WERI-Rb-1 (cell line): ENCODE data around the gene CCDC7.

Source experiments
- DNase-seq: peaks from one replicate; pipeline ENCODE4 v3.0.0-alpha.2; 2020
- H3K27ac ChIP-seq: fragments of 250-450 bp; sonication (Bioruptor Pico); 2 replicates; pipeline ENCODE4 v1.5.1; 2020; ENCODE audit warnings: mild to moderate bottlenecking, moderate library complexity
- H3K27me3 ChIP-seq: fragments of 250-450 bp; sonication (Bioruptor Pico); 2 replicates; pipeline ENCODE4 v1.5.1; 2021; ENCODE audit warnings: mild to moderate bottlenecking, low read depth, moderate library complexity; ENCODE audit not compliant: insufficient read depth, severe bottlenecking
- H3K36me3 ChIP-seq: fragments of 250-450 bp; sonication (Bioruptor Pico); 2 replicates; pipeline ENCODE4 v1.5.1; 2020; ENCODE audit warnings: mild to moderate bottlenecking, moderate library complexity
- H3K4me3 ChIP-seq: 2 replicates; pipeline ENCODE4 v1.5.1; 2011; ENCODE audit warnings: low read depth, mild to moderate bottlenecking, control low read depth, low read length
- H3K9me3 ChIP-seq: fragments of 250-450 bp; sonication (Bioruptor Pico); 2 replicates; pipeline ENCODE4 v1.5.1; 2021; ENCODE audit warnings: mild to moderate bottlenecking, moderate library complexity; ENCODE audit not compliant: severe bottlenecking
- TF ChIP-seq, protein P1 (sequence below): IDR thresholded peaks from 2 replicates; pipeline ENCODE4 v1.5.1; 2011; ENCODE audit warnings: low read depth, mild to moderate bottlenecking, control low read depth, inconsistent platforms, low read length

The CCDC7 gene

DNA sequence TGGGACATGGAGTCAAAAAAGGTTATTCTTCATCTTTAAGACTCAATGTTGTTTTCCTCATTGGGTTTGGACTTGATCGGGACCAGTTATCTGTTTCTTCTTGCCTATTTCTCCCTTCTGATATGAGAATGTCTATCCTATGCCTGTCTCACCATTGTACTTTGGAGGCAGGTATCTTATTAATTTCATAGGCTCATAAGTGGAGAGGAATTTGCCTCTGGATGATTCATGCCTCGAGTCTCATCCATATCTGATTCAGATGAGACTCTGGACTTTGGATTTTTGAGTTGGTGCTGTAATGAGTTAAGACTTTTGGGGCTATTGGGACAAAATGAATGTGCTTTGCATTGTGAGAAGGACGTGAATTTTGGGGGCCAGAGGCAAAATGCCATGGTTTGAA is 36.2 kb upstream of the CCDC7 start:
- no peak overlapping the region for H3K27ac ChIP-seq
- no peaks in the 10 kb centered on the region for H3K36me3 ChIP-seq
- no peak for DNase-seq
- H3K9me3 ChIP-seq, result no peaks in the 10 kb centered on the region
- H3K27me3 ChIP-seq, result no peaks in the 10 kb centered on the region
- H3K4me3 ChIP-seq, result no peak overlapping the region
- TF ChIP-seq, protein P1, sequence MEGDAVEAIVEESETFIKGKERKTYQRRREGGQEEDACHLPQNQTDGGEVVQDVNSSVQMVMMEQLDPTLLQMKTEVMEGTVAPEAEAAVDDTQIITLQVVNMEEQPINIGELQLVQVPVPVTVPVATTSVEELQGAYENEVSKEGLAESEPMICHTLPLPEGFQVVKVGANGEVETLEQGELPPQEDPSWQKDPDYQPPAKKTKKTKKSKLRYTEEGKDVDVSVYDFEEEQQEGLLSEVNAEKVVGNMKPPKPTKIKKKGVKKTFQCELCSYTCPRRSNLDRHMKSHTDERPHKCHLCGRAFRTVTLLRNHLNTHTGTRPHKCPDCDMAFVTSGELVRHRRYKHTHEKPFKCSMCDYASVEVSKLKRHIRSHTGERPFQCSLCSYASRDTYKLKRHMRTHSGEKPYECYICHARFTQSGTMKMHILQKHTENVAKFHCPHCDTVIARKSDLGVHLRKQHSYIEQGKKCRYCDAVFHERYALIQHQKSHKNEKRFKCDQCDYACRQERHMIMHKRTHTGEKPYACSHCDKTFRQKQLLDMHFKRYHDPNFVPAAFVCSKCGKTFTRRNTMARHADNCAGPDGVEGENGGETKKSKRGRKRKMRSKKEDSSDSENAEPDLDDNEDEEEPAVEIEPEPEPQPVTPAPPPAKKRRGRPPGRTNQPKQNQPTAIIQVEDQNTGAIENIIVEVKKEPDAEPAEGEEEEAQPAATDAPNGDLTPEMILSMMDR, result no peak

DNA sequence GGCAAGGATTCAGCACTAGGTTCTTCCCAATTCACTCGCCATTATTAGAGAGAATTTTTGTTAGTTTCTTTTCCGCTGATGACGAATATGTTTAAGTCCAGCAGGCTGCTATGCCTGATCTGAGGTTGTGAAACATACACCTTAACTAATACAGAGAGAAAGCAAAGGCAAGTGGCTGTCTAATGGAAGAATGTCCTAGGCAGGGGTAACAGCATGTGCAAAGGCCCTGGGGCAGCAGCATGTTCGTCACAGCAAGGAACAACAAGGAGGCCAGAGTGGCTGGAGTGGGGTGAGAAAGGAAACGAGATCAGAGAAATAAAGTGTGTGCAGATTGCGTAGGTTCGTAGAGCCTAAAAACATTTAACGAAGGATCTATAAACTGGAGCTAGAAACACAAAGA is 35.4 kb upstream of the CCDC7 start:
- H3K4me3 ChIP-seq, result no peak overlapping the region
- H3K36me3 ChIP-seq, result no peaks in the 10 kb centered on the region
- H3K27me3 ChIP-seq, result no peaks in the 10 kb centered on the region
- TF ChIP-seq, protein P1, result no peak
- no peak for DNase-seq
- H3K9me3 ChIP-seq, result no peaks in the 10 kb centered on the region
- no peak overlapping the region for H3K27ac ChIP-seq

DNA sequence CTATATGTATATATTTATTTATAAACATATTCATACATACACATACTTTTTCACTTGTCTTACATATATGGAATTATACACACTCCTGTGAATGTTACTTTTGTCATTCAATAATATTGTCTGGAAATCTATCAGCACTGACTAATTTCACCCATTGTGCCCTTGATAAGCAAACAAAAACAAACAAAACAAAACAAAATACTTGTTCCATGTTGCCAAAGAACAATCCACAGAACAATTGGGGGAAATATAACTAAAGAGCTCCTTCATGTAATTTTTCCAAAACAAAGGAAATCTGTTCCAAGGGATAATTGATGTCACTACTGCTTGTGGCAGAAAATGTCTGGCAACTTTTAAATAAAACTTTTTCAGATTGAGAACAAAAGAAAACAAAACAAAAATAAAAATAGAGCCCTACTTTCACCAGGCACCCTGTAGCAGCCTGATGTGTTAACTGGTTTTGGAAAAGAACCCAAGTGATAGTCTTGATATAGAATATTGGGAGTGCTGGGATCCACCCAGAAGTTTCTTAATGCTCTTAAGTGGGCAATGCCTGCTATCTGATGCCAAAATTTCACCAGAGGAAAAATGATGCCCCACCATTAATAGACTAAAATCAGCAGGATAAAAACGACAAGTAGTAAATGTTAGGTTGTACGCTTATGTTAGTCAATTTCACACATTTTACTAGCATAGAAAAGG is 34.0 kb upstream of the CCDC7 start:
- H3K4me3 ChIP-seq, result no peak overlapping the region
- no peaks in the 10 kb centered on the region for H3K9me3 ChIP-seq
- H3K27ac ChIP-seq, result no peak overlapping the region
- H3K27me3 ChIP-seq, result no peaks in the 10 kb centered on the region
- no peaks in the 10 kb centered on the region for H3K36me3 ChIP-seq
- TF ChIP-seq, protein P1, result no peak
- DNase-seq, result no peak

DNA sequence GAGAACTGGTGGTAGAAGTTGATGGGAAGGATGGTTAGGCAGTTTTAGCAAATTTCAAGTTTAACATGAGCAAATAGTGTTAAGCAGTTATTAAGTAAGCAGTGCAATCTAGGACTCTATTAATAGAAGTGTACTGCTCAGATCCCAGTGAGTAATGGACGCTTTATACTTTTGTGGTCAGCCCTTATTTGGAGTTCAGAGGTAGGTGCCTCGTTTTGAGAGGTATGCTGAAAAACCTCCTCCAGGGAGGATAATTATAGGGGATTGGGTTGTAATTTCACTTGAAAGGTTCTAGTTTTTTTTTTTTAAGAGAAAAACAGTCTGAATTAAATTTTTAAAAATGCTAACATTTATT is 33.5 kb upstream of the CCDC7 start:
- no peaks in the 10 kb centered on the region for H3K9me3 ChIP-seq

DNA sequence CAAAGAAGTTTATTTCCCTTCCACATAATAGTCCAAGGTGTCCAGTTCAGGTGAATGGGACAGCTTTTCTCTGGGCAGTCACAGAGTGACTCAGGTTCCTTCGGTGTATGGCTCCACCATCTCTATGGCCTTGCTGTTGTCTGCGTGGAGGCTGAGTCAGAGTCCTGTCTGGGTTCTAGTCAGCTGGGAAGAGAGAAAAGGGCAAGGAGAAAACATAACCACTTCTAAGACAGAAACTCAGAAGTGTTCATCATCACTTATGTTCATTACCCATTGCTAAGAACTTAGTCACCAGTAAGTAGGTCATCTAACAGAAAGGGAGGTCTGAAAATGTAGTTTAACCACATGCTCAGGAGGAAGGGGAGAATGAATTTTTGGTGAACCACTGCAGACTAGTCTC is 32.4 kb upstream of the CCDC7 start:
- H3K4me3 ChIP-seq, result no peak overlapping the region
- DNase-seq, result no peak
- no peaks in the 10 kb centered on the region for H3K9me3 ChIP-seq
- H3K27me3 ChIP-seq, result no peaks in the 10 kb centered on the region
- TF ChIP-seq, protein P1, result no peak
- H3K27ac ChIP-seq, result no peak overlapping the region
- H3K36me3 ChIP-seq, result no peaks in the 10 kb centered on the region

More for the DNA sequence above, 33.5 kb upstream of the CCDC7 start:
- Histone ChIP-seq H3K27me3 (no peaks in the 10 kb centered on the region), H3K4me3 (no peak overlapping the region), H3K27ac (no peak overlapping the region), H3K36me3 (no peaks in the 10 kb centered on the region)
- no peak for DNase-seq
- TF ChIP-seq, protein P1, result no peak

DNA sequence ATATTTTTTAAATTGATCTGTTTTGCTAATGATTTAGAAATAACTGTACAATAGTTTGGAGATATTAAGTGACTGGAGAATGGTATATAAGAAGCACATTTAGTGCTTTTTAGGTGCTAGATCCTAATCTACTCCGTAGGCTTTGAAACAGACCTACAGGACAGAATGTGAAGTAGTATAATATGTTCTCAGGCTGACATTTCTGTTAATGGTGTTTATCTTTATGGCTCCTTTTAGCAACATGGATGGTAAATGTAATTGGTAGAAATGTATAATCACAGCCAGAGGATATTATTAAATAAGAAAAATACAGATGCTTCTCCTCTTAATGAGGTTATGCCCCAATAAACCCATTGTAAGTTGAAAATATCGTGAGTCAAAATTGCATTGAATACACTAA is 30.6 kb upstream of the CCDC7 start:
- no peak overlapping the region for H3K27ac ChIP-seq
- no peak for DNase-seq
- no peaks in the 10 kb centered on the region for H3K27me3 ChIP-seq
- no peaks in the 10 kb centered on the region for H3K9me3 ChIP-seq
- TF ChIP-seq, protein P1, result no peak
- no peaks in the 10 kb centered on the region for H3K36me3 ChIP-seq
- H3K4me3 ChIP-seq, result no peak overlapping the region
